PFSK-1 (cell line): ENCODE results near the gene H6PD.

ENCODE experiments used
- FOXP2 ChIP-seq: optimal IDR thresholded peaks from 2 replicates; pipeline ENCODE3; 2011; ENCODE audit warnings: borderline replicate concordance, control low read depth, inconsistent platforms; ENCODE audit not compliant: insufficient read depth; ENCODE audit errors: extremely low read length, extremely low read depth
- POLR2AphosphoS5 ChIP-seq: IDR thresholded peaks from 2 replicates; pipeline ENCODE4 v1.6.1; 2012; ENCODE audit warnings: low read depth, mild to moderate bottlenecking, control low read depth, low read length, moderate library complexity
- REST ChIP-seq, 2 experiments: IDR thresholded peaks; 2 replicates each; pipeline versions ENCODE4 v1.6.1 to v1.8.0; 2011 to 2012; ENCODE audit warnings: low read depth in 2 of 2, low read length in 2 of 2, control low read depth in 1 of 2, inconsistent platforms in 1 of 2, mild to moderate bottlenecking in 1 of 2, moderate library complexity in 1 of 2; ENCODE audit not compliant: insufficient read depth in 1 of 2
- SIN3A ChIP-seq: IDR thresholded peaks from 2 replicates; pipeline ENCODE4 v1.6.1; 2012; ENCODE audit warnings: mild to moderate bottlenecking, low read length, moderate library complexity, borderline replicate concordance; ENCODE audit not compliant: insufficient read depth
- TAF1 ChIP-seq: IDR thresholded peaks from 2 replicates; pipeline ENCODE4 v1.6.1; 2012; ENCODE audit warnings: low read length, control low read depth, borderline replicate concordance; ENCODE audit not compliant: insufficient read depth

H6PD gene

GRCh38 chr1:9319789-9320519 lies 85.4 kb downstream of the H6PD start:
- TF ChIP-seq TAF1 (no peak), POLR2AphosphoS5 (no peak), REST (IDR thresholded peaks at IDR 0.05; ENCODE audit: insufficient read depth in 1 of 2, low read depth in 2 of 2, low read length in 2 of 2) (no peak), FOXP2 (no peak), SIN3A (no peak)
